ENCODE data around the gene STAT5B.

Gene STAT5B

GRCh38 chr17:42255445-42255844 is 20.7 kb downstream of the STAT5B start:
- no peak for TF ChIP-seq CTCF (IDR thresholded peaks at IDR 0.05; ENCODE audit: insufficient read depth, low read length, missing control alignments)
- CTCF ChIA-PET = interaction anchor here (1.1 kb wide), 1 partner anchor 33 kb away, joined by 4 read pairs; no protein-coding TSS in a partner anchor
- H3K4me3 ChIP-seq (ENCODE audit: low read depth, low read length) = no peak overlapping the region
- POLR2A ChIA-PET = no interaction called here
- no peak for DNase-seq (ENCODE audit: low read depth, low spot score)

GRCh38 chr17:42253578-42253977 is 22.6 kb downstream of the STAT5B start:
- CTCF ChIA-PET = no interaction called here
- no peak for DNase-seq (ENCODE audit: low read depth, low spot score)
- no peak for TF ChIP-seq CTCF (IDR thresholded peaks at IDR 0.05; ENCODE audit: insufficient read depth, low read length, missing control alignments)
- POLR2A ChIA-PET = no interaction called here
- no peak overlapping the region for H3K4me3 ChIP-seq (ENCODE audit: low read depth, low read length)

DNA sequence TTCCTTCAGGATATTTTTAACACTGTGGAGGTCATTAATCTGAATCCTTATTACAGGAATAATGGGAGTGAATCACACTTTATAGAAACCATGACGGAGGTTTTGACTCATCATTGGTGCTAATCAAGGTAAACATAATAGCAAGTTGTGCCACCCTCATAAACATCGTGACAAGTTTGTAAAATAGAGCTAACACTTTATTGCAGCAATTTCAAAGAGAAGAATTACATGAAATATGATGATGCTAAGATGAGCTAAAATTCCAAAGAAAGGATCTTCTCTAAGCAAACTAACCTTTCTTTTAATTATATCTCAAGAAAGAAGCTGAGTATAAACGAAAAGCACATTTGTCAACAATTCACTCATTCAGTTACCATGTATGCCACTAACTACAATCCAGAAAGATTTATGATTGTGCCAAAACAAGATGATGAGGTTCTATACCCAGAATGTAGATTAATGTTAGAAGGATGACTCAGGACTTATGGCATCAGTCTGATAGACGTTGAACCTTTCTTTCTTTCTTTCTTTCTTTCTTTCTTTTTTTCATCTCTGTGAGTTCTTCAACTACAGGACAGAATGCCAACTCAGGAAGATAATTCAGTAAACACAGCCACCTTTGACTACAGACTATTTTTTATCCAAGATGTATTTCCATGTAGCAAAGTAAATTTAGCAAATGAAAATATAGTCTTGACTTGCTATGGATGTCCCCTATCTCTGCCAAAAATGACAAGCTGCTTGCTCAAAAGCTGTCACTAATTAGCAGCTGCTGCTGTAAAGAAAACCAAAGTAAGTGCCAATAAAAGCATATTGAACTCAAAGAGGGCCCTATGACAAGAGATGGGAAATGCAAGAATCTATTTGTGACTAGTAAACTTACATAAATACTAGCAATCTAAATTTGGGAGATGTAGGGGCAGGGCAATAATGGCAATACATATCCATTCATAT is 23.3 kb downstream of the STAT5B start:
- ChIA-PET CTCF (interaction anchor here (1.4 to 3.2 kb wide), 2 partner anchors 15 to 30 kb away, joined by 3 to 8 read pairs; no protein-coding TSS in a partner anchor), POLR2A (no interaction called here)
- no peak for TF ChIP-seq CTCF (IDR thresholded peaks at IDR 0.05; ENCODE audit: insufficient read depth, low read length, missing control alignments)
- no peak overlapping the region for H3K4me3 ChIP-seq (ENCODE audit: low read depth, low read length)
- DNase-seq (ENCODE audit: low read depth, low spot score) = no peak

DNA sequence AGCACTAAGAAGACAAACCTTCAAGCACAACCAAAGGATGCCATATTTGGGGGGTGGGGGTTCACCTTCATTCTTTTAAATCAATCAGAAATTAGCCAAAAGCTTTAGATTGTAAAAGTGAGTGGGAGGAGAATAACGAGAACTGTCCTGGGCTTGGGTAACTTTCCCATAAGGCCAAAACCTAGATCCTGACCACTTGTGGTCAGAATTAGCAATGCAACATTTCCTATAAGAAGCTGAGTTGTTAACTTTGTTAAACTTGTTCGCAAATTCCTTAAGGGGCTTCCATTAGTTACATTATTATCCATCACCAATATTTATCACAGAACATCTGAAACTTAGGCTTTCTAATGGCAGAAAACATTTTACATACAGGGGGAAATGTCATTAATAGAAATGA is 25.1 kb downstream of the STAT5B start:
- TF ChIP-seq CTCF (IDR thresholded peaks at IDR 0.05; ENCODE audit: insufficient read depth, low read length, missing control alignments) = no peak
- CTCF ChIA-PET = interaction anchor here (0.6 to 3.2 kb wide), 7 partner anchors 13 to 276 kb away, joined by 3 to 8 read pairs (median 3); no protein-coding TSS in a partner anchor
- POLR2A ChIA-PET = no interaction called here
- DNase-seq (ENCODE audit: low read depth, low spot score) = no peak
- H3K4me3 ChIP-seq (ENCODE audit: low read depth, low read length) = no peak overlapping the region

DNA sequence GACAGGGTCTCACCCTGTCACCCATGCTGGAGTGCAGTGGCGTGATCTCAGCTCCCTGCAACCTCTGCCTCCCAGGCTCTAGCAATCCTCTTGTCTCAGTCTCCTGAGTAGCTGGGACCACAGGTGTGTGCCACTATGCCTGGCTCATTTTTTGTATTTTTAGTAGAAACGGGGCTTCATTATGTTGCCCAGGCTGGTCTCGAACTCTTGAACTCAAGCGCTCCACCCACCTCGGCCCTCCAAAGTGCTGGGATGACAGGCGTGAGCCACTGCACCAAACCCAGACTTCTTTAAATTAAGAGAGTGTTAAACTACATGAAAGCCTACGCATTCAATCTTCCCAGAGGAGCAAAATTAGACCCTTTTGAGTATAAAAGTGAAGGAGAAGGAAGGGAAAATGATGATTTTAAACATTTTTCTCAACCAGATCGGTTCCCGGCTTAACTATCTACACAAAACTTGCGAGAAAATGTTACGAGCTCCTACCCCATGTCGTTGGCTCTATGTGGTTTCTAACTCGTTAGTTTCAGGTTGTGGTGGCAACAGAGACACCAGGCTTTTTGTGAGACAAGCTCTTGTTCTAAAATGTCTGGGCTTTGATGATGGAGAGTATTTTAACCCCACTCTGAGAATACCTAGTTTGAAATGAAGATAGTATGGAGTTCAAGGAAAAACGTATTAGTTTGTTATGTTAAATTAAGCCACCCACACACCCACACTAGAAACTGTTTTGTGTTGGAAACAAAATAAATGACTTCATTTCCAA is 26.3 kb downstream of the STAT5B start:
- TF ChIP-seq CTCF (IDR thresholded peaks at IDR 0.05; ENCODE audit: insufficient read depth, low read length, missing control alignments) = no peak
- H3K4me3 ChIP-seq (ENCODE audit: low read depth, low read length) = no peak overlapping the region
- no peak for DNase-seq (ENCODE audit: low read depth, low spot score)
- ChIA-PET POLR2A (no interaction called here), CTCF (interaction anchor here (1.5 to 3.2 kb wide), 3 partner anchors 25 to 277 kb away, joined by 3 to 8 read pairs (median 6); no protein-coding TSS in a partner anchor)
